Measurements from ENCODE around the gene ZNF532.
"Not testable (repeated sequence)": the region's sequence is repeated elsewhere in the genome, so short reads cannot be mapped to it uniquely, and the experiment has no call there.

The ZNF532 gene

DNA sequence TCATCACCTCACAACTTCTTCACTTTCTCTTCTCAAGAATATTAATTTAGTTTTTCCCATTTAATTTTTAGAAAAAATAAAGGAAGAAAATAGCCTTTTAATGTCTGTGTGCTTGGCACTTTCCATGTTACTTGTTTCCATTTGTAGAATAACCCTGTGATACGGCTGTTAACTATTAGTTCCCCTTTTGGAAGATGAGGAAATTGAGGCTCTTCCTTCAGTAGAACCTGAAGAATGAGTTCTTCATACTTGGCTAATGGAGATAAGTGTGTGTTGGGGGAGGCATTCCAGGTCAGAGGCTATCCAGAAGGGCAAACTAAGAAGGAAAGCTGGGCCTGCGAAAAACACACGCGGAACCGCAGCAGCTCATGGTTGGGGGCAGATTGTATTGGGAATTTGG is 38.3 kb downstream of the ZNF532 start:
- DNase-seq: no peak

DNA sequence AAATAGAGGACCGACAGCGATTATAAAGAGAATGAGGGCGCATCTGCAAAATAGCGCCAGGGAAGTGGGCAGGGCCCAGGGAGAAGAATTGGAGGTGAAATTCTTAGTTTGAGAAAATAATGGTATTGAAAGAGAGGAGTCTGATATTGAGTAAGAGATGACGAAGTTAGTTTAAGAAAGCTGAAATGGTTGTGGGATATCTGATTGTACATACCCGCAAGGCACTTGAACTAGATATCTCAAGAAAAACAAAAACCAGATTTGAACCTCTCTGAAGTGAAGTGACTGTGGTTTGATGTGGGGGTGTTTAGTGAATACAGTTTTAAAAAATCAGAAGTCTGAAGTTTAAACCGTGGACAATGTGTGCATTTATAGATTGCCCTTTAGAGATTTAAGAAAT is 38.9 kb downstream of the ZNF532 start:
- no peak for DNase-seq

DNA sequence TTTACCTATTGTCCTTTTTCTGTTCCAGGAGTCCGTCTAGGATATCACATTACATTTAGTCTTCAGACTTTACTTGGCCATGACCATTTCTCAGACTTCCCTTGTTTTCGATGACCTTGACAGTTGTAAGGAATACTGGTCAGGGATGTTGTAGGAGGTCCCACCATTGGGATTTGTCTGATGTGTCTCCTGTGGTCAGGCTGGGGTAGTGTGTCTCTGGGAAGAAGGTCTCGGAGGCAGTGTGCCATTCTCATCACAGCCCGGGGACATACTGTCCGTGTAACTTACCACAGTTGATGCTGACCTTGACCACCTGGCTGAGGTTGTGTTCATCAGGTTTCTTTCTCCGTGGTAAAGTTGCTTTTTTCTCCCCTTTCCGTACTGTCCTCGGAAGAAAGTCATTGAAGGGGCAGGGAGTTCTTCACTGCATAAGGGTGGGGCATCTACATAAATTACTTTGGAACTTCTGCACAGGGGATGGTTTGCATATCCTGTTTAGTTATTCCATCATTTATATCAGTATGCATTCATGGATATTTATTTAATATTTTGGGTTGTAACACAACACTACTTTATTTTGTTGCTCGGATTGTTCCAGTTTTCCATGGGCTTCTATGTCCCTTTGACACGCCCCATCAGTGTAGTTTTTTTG is 41.2 kb downstream of the ZNF532 start:
- DNase-seq: no peak

DNA sequence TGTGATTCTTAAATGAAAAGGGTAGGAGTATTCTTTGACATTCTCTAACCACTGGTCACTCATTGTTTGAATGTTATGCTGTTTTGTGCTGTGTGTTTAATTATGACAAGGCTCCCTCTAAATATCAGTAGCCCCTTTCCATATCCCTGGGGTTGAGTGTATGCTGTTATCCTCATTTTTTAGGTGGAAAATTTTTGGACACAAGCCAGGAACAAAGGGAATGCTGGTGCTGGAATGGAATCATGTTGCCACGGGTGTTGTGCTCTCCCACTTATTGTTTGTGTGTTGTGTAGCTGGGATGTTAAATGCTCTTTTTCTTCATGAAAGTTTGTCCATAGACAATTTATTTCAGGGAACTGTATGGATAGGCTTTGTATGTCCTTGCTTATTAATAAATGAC is 43.3 kb downstream of the ZNF532 start:
- DNase-seq: no peak

DNA sequence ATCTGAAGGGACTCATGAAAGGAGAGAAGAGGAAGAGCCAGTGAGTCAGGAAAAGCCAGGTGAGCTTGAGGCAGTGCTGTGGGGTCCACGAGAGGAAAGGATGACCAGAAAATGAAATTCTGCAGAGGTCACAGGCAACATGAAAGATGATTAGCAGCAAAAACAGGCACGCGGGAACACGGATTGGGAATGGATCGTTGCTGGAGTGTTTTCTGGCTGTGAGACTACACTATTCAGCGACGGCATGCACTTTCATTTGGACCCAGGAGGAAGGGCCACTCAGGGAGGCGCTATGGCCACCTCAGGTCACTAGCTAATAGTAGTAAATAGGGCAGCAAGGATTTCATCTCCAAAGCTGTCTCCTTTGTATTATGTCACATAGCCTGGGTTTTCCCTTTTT is 44.8 kb downstream of the ZNF532 start:
- no peak for DNase-seq

DNA sequence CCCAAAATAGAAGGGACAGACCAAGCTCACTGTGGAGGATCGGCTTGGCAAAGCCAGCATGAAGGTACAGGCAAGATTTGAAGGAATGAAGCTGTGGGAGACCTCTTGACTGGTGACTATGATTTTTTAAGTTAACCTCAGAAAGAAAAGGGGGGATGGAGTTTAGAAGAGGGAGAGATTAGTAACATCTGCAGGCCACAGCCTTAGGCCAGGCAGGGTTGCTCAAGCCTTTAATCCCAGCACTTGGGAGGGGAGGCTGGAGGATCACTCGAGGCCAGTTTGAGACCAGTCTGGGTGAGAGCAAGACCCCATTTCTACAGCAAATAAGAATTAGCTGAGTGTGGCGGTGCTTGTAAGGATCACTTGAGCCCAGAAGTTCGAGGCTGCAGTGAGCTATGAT is 46.6 kb downstream of the ZNF532 start:
- no peak for DNase-seq

DNA sequence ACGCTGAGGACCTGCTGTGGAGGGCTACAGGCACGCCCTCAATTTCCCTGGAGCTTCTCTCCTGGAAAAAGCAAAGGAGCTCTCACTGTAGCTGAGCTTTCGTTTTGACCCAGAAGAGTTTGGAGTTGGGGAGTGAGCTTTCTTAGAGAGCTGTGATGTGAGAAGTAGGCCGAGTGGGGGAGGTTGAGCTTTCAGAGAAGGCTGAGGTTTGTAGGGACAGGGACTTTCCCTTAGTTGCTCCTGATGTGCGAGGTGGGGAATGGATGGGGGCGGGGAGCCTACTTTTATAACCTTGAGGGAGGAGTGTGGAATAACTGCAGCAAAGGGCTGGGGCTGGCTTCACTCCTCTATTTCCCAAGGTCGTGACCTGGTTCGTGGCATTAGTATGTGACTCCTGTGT is 47.1 kb downstream of the ZNF532 start:
- no peak for DNase-seq

DNA sequence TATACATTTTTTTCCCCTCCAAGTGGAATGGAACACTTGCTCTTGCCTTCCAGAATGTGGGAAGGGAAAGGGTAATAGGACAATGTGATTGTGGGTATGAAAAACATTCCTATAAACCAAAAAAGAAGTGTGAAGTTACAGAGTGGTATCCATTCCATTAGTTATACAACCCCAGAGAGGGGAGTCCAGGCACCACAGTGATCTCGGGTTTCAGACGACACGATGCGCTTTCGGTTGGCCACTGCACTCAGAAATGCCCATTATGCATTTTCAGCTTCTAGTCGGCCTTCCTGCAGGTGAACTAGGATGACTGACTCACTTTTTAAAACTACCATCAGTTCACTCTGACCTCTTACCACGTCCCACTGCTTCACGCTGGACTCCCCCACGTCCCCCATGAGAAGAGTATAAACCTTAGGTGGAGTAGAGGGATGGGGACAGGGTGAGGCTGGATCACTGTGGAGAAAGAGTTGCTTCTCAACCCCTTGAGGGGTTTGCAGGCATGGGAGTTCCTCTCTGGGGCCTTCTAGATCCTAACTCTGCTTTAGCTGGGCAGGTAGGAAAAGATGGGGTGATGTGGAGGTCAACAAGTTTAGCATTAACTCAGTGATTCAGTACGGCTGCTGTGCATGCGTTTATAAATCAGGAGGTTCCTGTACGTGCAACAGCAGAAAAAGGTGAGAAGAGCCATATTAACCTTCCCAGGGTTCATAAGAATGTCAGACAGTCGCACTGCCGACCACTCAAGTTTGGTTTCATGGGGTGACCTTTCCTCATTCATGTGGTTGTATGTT is 50.5 kb downstream of the ZNF532 start:
- no peak for DNase-seq

DNA sequence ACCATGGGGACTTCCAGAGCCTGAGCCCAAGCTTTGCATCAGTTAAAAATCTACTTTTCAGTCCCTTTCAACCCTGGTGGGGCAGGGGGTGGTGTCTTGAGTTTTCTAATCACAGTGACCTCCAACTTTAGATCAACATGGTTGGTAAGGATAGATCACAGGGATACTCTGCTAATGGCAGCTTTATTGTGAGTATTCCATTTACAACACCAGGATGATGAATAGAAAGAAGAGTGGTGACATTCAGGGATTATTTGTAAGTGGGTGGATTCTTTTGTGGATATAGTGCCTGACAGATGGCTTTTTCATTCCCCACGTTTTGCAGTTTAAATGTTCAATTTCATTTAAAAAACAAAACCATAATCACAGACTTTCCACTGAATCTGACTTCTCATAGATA is 51.3 kb downstream of the ZNF532 start:
- no peak for DNase-seq

DNA sequence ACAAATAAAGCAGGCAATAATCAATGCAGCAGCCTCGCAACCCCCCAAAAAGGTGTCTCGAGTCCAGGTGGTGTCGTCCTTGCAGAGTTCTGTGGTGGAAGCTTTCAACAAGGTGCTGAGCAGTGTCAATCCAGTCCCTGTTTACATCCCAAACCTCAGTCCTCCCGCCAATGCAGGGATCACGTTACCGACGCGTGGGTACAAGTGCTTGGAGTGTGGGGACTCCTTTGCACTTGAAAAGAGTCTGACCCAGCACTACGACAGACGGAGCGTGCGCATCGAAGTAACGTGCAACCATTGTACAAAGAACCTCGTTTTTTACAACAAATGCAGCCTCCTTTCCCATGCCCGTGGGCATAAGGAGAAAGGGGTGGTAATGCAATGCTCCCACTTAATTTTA is 55.3 kb downstream of the ZNF532 start:
- not testable (repeated sequence) for DNase-seq

DNA sequence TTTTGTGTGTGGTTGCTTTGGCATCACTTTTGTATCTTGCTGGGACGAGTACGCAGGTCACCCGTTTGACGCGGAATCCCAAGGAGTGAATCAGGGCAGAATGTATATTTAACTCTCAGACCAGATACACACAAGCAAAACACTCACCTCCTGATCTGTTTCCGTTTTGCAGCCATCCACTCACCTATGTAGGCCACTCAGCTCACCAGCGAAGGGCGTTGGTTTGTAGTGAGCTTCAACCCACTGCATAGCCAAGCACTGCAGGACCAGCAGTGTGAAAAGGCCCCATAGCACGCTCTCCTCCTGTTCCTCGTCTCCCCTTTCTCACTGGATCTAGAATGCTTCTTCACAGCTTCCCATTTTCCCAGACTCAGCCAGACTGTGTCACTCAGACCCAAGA is 58.3 kb downstream of the ZNF532 start:
- no peak for DNase-seq

DNA sequence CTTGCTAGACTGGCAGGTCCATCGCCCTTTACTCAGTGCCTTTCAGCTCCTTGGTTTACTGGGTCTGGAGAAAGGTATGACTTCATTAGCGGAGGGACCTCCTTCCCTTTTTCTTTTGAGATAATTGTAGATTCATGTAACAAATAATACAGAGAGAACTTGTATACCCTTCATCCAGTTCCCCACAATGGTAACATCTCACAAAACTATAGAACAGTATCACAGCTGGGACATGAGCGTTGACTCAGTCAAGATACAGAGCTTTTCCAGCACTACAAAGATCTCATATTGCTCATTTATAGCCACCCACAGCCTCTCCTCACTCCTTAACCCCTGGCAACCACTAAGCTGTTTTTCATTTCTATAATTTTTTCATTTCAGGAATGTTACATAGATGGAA is 59.8 kb downstream of the ZNF532 start:
- DNase-seq: no peak

DNA sequence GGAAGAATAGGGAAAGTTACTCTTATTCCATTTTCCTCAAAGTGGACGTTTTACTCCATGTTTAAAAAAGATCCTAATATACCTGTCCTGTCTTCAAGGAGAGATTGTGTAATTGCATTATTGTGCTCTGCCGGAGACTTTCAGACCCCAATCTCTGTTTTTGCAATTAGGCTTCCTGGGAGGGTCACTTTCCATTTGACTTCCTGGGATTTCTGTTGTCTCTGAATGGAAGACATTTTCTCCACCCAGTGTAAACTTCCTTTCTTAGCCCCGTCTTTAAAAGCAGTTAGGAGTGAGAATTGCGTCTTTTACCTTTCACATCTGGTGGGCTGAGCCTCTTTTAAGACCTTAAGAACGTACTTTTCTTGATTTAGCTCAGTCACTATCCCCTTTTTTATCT is 63.0 kb downstream of the ZNF532 start:
- no peak for DNase-seq

DNA sequence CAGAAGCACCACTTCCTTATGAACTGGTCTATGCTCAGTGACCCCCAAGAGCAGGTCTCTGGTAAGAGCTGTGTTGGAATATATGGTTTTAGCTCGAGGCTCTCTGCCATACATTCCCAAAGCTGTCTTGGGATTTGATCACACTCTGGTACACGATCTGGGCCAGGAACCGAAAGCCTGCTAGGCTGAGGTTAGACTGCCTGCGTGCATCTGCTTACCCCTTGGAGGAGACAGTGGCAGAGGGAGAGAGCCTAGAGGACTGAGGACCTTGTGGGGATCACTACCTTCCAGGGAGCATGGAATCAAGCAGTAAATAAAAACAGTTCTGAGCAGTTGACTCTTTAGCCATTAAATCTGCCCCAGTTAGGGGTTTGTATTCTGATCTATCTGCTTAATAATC is 63.7 kb downstream of the ZNF532 start:
- no peak for DNase-seq

DNA sequence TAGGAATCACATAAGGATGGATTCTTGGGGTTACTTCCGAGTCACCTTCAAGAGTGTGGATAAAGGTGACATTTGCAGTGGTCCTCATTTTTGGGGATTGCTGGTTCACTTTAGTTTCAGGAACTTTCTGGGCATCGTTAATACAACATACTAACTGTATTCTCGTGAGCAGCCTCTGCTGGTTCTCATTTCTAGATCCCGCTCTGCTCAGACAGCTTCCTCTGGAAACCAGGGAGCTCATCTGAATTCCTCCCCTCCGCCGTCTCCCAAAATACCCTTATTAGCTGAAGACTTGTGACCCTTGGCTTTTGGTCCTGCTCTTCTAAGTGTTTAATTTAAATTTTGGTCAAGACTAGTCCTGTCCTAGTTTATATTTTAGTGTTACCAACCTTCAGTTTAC is 64.5 kb downstream of the ZNF532 start:
- DNase-seq: no peak

DNA sequence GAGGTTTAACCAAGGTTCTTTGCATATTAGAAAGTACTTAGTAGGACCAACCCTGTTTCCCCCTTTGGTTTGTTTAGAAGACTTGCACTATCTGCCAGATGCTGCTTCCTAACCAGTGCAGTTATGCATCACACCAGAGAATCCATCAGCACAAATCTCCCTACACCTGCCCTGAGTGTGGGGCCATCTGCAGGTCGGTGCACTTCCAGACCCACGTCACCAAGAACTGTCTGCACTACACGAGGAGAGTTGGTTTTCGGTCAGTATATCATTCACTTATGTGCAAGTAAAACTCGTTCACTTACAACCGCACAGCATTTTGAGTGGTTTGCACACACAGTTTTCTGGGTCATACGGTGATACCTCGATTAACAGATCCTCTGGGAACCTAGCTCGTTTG is 69.7 kb downstream of the ZNF532 start:
- no peak for DNase-seq

DNA sequence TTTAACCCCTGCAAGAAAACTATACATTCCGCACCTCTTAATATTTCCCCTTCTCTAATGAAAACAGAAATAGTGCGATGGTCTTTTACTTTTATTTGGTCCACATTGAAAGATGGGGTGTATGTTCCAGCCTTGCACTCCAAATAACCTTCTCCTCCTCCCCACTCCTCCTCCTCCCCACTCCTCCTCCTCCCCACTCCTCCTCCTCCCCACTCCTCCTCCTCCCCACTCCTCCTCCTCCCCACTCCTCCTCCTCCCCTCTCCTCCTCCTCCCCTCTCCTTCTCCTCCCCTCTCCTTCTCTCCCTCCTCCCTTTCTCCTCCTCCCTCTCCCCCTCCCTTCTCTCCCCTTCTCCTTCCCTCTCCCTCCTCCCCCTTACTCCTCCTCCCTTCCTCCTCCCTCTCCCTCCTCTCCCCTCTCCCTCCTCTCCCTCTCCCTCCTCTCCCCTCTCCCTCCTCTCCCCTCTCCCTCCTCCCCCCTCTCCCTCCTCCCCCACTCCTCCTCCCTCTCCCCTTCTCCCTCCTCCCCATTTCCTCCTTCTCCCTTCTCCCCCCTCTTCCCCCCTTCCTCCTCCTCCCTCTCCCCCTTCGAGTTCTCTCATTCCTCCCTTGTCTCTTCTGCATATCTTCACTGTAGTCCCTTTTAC is 70.4 kb downstream of the ZNF532 start:
- no peak for DNase-seq

DNA sequence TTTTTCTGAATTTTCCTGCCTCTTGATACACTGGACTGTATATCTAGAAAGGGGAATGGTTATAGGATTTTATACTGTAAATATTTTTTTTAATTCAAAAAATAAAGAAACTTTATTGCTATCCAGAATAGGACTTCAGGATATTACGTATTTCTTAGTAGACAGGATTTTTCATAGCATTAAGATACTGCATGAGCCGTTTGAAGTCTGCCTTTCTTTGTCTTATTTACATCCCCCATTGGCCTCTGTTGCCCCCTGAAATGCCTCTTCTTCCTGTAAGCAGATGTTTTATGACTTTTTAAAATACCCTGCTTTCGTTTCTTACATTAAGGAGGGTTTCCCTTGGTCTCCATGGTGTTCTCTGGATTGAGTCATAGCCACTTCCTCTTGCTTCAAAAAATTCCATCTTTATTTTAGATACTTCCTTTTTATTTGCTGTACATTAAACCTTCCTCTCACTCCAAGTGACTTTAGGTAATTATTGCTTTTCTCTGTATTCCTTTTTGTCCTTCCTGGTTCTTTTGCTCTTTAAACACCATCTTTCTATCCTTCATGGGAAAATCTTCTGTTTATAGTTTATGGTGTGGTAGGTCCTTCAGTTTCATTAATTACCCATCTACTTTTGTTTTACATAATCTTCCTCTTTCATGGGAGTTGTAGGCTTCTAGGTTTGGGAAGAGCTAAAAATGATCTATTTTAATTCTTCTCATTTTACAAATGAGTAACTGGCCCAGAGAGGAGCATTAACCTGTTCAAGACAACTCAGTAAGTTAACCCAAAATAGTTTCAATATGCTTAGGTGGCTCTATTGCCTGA is 72.6 kb downstream of the ZNF532 start:
- DNase-seq: no peak

DNA sequence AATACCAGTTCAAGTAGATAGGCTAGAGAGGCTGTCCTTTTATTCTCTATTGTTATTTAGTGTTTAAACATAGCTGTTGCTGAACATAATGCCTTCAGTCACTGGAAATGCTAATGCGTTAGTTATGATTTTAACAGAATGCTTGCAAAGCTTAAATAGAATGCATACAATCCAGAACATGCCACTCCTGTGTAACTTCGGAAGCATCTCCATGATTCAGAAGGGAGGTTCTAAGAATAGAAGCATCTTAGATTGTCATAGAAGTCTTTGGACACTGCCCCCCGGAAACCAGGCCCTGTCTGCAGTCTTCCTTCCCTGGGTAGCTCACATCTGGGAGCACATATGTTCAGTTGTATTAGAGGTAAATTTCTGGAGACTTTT is 73.2 kb downstream of the ZNF532 start:
- DNase-seq: no peak

DNA sequence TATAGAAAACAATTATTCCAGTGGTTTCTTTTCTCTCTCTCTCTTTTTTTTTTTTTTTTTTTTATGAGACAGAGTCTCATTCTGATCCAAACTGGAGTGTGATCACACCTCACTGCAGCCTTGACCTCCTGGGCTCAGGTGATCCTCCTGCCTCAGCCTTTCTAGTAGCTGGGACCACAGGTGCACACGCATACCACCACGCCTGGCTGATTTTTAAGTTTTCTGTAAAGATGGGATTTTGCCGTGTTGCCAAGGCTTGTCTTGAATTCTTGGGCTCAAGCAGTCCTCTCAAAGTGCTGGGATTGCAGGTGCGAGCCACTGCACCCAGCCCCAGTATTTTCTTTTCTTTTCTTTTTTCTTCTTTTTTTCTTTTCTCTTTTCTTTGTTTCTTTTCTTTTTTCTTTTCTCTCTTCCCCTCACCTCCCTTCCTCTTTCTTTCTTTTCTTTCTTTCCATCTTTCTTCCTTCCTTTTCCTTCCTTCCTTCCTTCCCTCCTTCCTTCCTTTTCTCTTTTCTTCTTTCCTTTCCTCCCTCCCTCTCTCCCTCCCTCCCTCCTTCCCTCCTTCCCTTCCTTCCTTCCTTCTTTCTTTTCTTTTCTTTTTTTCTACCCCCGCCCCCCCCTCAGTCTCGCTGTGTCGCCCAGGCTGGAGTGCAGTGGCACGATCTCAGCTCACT is 76.9 kb downstream of the ZNF532 start:
- no peak for DNase-seq

DNA sequence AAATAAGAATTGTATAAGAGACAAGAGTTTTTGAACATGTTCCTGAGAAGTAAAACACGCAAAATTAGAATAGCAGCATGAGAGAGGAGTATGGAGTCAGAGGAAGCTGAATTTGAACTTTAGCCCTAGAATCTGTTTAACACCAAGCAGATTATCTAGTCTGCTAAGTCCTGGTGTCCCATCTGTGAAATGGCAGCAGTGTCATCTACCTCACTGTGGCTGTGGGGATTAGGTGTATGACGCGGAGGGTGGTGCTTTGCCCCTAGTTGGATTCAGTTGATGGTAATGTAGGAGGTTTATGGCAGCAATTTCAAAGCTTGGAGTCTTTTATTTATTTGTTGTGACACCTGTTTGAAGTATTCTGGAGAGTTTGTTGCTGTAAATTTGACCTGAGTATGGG is 79.2 kb downstream of the ZNF532 start:
- no peak for DNase-seq

DNA sequence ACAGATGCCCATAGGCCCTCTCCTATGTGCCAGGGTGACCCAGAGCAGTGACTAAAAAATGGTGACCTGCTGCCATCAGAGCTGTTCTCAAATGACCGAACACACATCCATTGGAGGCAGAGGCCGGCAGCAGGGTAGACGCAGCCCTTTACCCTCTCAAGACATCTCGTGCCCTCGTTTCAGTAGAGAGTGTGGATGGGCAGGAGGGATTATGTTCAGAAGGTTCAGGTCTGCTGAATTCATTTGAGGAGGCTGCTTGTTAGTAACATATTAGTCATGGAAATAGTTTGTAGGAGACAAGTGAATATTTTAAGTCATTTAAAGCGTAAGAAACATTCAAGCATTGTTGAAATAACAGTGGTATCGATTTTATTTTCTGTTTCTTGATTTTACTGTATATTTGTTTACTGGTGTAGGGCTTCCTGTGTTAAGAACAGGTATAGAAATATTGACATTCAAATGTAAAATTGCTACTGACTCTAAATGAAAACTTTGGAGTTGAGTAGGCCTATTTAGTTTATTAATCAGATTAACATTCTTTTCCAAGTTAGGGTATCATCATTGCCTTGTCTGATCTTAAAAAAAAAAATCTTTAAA is 82.6 kb downstream of the ZNF532 start:
- DNase-seq: no peak

DNA sequence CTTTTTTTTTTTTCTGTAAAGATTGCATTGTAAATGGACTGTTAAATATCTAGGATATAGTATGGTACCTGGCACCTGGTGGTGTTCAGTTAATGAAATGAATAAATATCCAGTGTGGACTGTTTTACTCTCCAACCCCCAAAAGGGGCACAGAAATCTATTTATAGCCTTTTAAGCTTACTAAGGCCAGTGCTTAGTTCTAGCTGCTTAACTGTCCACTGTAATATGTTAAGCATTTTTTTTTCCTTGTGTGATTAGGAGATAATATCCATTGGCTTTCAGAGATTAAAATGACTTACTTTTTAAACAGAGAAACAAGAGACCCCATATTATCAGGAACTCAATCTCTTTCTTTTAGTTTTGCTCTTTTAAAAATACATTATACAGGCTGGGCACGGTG is 84.4 kb downstream of the ZNF532 start:
- DNase-seq: no peak

All from activated T-cell treated with anti-CD3 and anti-CD28 coated beads, Interleukin-2, amount 50 U/mL, for 1 hour (primary cell).